DOHH2 (cell line): ENCODE results near the gene ACCSL.

ENCODE experiments used
- H3F3A ChIP-seq: fragments of 200-600 bp; sonication (generic), shearing (Covaris generic); 2 replicates; pipeline ENCODE4 v1.6.0; 2016; ENCODE audit warnings: antibody characterized with exemption, mild to moderate bottlenecking; ENCODE audit not compliant: control insufficient read depth, insufficient read depth
- H3K27ac ChIP-seq: fragments of 200-600 bp; sonication (generic); 2 replicates; pipeline ENCODE4 v1.5.1; 2014; ENCODE audit warnings: low read depth, mild to moderate bottlenecking, low read length, moderate library complexity
- H3K27me3 ChIP-seq: fragments of 200-600 bp; sonication (generic); 2 replicates; pipeline ENCODE4 v1.6.1; 2014; ENCODE audit warnings: mild to moderate bottlenecking, low read length, mixed read lengths; ENCODE audit not compliant: control insufficient read depth
- H3K36me3 ChIP-seq: fragments of 200-600 bp; sonication (generic); 2 replicates; pipeline ENCODE4 v1.6.1; 2014; ENCODE audit warnings: mild to moderate bottlenecking, low read length, moderate library complexity, mixed read lengths; ENCODE audit not compliant: control insufficient read depth
- H3K4me1 ChIP-seq: fragments of 200-600 bp; sonication (generic); 2 replicates; pipeline ENCODE4 v1.6.1; 2014; ENCODE audit warnings: mild to moderate bottlenecking, low read length, mixed read lengths; ENCODE audit not compliant: control insufficient read depth
- H3K4me2 ChIP-seq: fragments of 200-600 bp; sonication (generic); 2 replicates; pipeline ENCODE4 v1.6.0; 2014; ENCODE audit warnings: mild to moderate bottlenecking, low read length, moderate library complexity
- H3K4me3 ChIP-seq: fragments of 200-600 bp; sonication (generic); 2 replicates; pipeline ENCODE4 v1.5.1; 2014; ENCODE audit warnings: mild to moderate bottlenecking, low read length, mixed read lengths
- H3K79me2 ChIP-seq: fragments of 200-600 bp; sonication (generic); 2 replicates; pipeline ENCODE4 v1.6.1; 2014; ENCODE audit warnings: mild to moderate bottlenecking, low read length, mixed read lengths; ENCODE audit not compliant: control insufficient read depth
- H3K9me2 ChIP-seq: fragments of 200-600 bp; sonication (generic); replicated peaks from 2 replicates; pipeline ENCODE4 v1.6.1; 2014; ENCODE audit warnings: mild to moderate bottlenecking, low read length, mixed read lengths; ENCODE audit not compliant: control insufficient read depth
- H3K9me3 ChIP-seq: fragments of 200-600 bp; sonication (generic); 2 replicates; pipeline ENCODE4 v1.6.1; 2014; ENCODE audit warnings: antibody characterized with exemption, low read length, mixed read lengths; ENCODE audit not compliant: control insufficient read depth, insufficient read depth
- H4K20me1 ChIP-seq: fragments of 200-600 bp; sonication (generic); 2 replicates; pipeline ENCODE4 v1.6.0; 2014; ENCODE audit warnings: low read depth, mild to moderate bottlenecking, antibody characterized with exemption, low read length, moderate library complexity; ENCODE audit not compliant: control insufficient read depth, insufficient read depth
- CTCF ChIP-seq: fragments of 200-600 bp; sonication (generic); IDR thresholded peaks from one replicate; pipeline ENCODE4 v1.5.1; 2014; ENCODE audit warnings: antibody characterized with exemption, mild to moderate bottlenecking, low read depth, low read length; ENCODE audit not compliant: poor library complexity, severe bottlenecking
- EZH2phosphoT487 ChIP-seq: fragments of 200-600 bp; sonication (generic); IDR thresholded peaks from 2 replicates; pipeline ENCODE4 v1.6.1; 2017; ENCODE audit warnings: borderline replicate concordance, mild to moderate bottlenecking, antibody characterized with exemption, low read length, moderate library complexity, mixed read lengths

ACCSL gene

DNA sequence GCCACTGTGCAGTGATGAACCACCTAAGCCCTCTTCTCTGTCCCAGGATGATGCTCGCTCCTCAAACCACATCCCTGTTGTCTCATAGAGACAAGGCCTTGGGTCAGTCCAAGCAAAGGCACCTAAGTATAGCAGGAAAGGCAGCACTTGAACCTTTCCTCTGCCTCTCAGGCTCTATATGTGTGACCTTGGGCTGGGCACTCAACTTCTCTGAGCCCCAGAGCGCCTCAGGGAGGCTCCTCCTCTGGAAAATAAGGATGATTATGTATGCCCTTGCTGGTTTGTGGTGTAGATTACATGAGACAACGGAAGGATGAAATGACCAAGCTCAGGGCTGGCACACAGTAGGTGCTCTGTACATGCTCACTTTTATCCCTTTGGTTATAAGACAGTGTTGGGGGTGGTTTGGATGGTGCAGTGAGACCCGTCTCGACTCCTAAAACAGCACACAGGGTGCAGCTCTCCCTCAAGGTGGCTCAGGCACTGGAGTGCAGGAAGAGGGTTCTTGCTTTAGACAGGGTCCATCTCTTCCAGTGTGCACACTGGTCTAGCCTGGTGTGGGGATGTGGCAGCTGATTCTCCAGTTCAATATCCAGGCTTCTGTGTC lies 40.2 kb upstream of the ACCSL start:
- TF ChIP-seq EZH2phosphoT487 (no peak), CTCF (no peak)
- H3K79me2 ChIP-seq, result no peaks in the 10 kb centered on the region
- no peak overlapping the region for H3K4me3 ChIP-seq
- no peaks in the 10 kb centered on the region for H3K36me3 ChIP-seq
- H4K20me1 ChIP-seq, result no peaks in the 10 kb centered on the region
- H3K4me1 ChIP-seq, result no peaks in the 10 kb centered on the region
- H3K27ac ChIP-seq, result no peak overlapping the region
- H3K4me2 ChIP-seq, result no peak overlapping the region
- H3K27me3 ChIP-seq, result peaks cover 3% of the 10 kb centered on the region; the same call in 1 of the 2 replicates
- no peaks in the 10 kb centered on the region for H3K9me2 ChIP-seq
- no peaks in the 10 kb centered on the region for H3F3A ChIP-seq
- H3K9me3 ChIP-seq, result no peaks in the 10 kb centered on the region

DNA sequence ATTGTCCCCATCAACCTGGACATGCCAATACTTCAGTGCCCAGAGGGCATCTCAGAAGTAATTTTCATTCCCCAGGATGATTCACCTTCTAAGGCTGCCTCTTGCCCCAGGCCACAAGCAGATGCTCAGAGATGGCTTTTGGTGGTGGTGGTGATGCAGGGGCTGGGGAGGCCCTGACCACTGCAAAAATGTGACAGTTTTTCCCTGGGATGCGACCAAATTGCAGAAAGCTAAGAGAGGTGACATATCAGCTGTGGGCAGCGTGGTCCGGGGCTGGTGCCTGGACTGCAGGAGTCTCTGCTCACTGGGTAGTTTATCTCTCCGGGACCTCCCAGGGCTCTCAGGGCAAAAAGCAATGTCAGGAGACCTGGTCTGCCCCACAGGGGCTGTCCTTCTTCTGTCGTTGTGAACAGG lies 39.7 kb upstream of the ACCSL start:
- no peaks in the 10 kb centered on the region for H3F3A ChIP-seq
- no peaks in the 10 kb centered on the region for H3K79me2 ChIP-seq
- no peak for TF ChIP-seq CTCF
- TF ChIP-seq EZH2phosphoT487, result no peak
- no peaks in the 10 kb centered on the region for H4K20me1 ChIP-seq
- H3K4me2 ChIP-seq, result no peak overlapping the region
- H3K9me2 ChIP-seq, result no peaks in the 10 kb centered on the region
- no peak overlapping the region for H3K27ac ChIP-seq
- H3K4me3 ChIP-seq, result no peak overlapping the region
- H3K9me3 ChIP-seq, result no peaks in the 10 kb centered on the region
- no peaks in the 10 kb centered on the region for H3K4me1 ChIP-seq
- H3K27me3 ChIP-seq, result peaks cover 3% of the 10 kb centered on the region; the same call in 1 of the 2 replicates
- no peaks in the 10 kb centered on the region for H3K36me3 ChIP-seq

GRCh38 chr11:44008698-44009097 lies 39.1 kb upstream of the ACCSL start:
- H3K4me1 ChIP-seq, result no peaks in the 10 kb centered on the region
- no peak overlapping the region for H3K4me3 ChIP-seq
- no peak overlapping the region for H3K4me2 ChIP-seq
- no peaks in the 10 kb centered on the region for H4K20me1 ChIP-seq
- no peaks in the 10 kb centered on the region for H3K79me2 ChIP-seq
- no peaks in the 10 kb centered on the region for H3K9me3 ChIP-seq
- no peak overlapping the region for H3K27ac ChIP-seq
- H3K36me3 ChIP-seq, result no peaks in the 10 kb centered on the region
- no peaks in the 10 kb centered on the region for H3F3A ChIP-seq
- no peak for TF ChIP-seq CTCF
- TF ChIP-seq EZH2phosphoT487, result no peak
- H3K27me3 ChIP-seq, result peaks cover 3% of the 10 kb centered on the region; the same call in 1 of the 2 replicates
- H3K9me2 ChIP-seq, result no peaks in the 10 kb centered on the region
